Heart left ventricle (tissue), 13 donors: ENCODE measurements around the gene AKAP6.

Source experiments
- CTCF ChIP-seq, 12 donors: fragments of 200-600 bp; sonication (generic) in 4 of 12; IDR thresholded peaks; one replicate each; pipeline versions ENCODE4 v1.5.0 to v1.8.0; 2018 to 2022; ENCODE audit warnings: antibody characterized with exemption in 12 of 12, mild to moderate bottlenecking in 5 of 12
- POLR2A ChIP-seq, 2 donors: fragments of 450-650 bp; IDR thresholded peaks; one replicate each; pipeline ENCODE4 v1.6.1; 2017; ENCODE audit warnings: antibody characterized with exemption in 2 of 2, mild to moderate bottlenecking in 2 of 2, moderate library complexity in 2 of 2
- donor health status: ischemic (EF 13 %, LVEDD 7.1; RV severe dilation, severe dysfunction).
- donor health status: DM: no; HTN: yes; CAD: no.
- donor health status: DM: no; HTN: no; CAD: no.
- donor health status: ischemic (EF 25% LVEDD 6.9; RV normal size, moderate dysfunction).
- donor health status: ischemic (EF 25% LVEDD 5.7; RV mildly dilated, moderate dysfunction).
- donor health status: ischemic (EF 35%, LVEDD 5.7; RV mildly dilated, moderate dysfunction).
- donor health status: nonischemic (EF 11% LVEDD 7.7; RV severe dilation, severe dysfunction).
- donor health status: DM: yes; HTN: yes; CAD: no.
- donor health status: PGD.
- donor health status: ischemic (EF 29% LVEDD 5.4; RV normal size, mild dysfunction).
- donor health status: nonischemic (EF 23%, LVEDD 6.1; RV moderate dilation, normal function).

DNA sequence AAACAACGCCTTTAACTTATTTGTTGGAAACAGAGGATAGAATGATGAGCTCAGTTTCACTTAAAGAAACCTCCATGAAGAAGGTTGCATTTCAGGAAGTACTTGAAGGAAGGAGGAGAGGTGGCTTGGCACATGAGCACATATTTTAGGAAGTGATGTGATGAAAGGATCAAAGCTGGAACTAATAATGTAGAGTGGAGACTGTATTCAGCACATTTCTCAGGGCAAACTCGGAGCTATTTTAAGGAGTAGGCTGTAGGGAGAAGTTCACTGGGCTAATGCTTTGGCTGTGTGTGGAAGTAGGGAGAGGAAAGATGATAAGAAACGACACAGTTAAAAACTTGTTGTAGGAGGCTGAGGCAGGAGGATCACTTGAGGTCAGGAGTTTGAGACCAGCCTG is 272.8 kb downstream of the AKAP6 start:
- no peak for TF ChIP-seq CTCF (IDR thresholded peaks at IDR 0.05)
- TF ChIP-seq POLR2A (IDR thresholded peaks at IDR 0.05), result no peak
